Non-pigmented ciliary epithelial cell (primary cell): ENCODE measurements around the gene USP30.
A peak's percentile ranks its signal among the peaks of the same experiment; 100 is the strongest.
"Not testable (repeated sequence)": the region's sequence is repeated elsewhere in the genome, so short reads cannot be mapped to it uniquely, and the experiment has no call there.

Experiments used
- DNase-seq: peaks from one replicate; pipeline ENCODE4 v3.0.0-alpha.2; 2010; ENCODE audit warnings: low read depth

Gene USP30

GRCh38 chr12:109053382-109054123 lies 1.2 kb downstream of the USP30 start:
- no peak for DNase-seq

- not testable (repeated sequence) for DNase-seq
These were observed 1.7 kb downstream of the USP30 start for GRCh38 chr12:109054124-109054513.

GRCh38 chr12:109054520-109054919 lies 2.1 kb downstream of the USP30 start:
- no peak for DNase-seq

GRCh38 chr12:109056891-109057290 lies 4.5 kb downstream of the USP30 start:
- no peak for DNase-seq

- DNase-seq = no peak
These were observed 5.0 kb downstream of the USP30 start for GRCh38 chr12:109057376-109057775.

- DNase-seq = no peak
These were observed 6.4 kb downstream of the USP30 start for GRCh38 chr12:109058773-109059172.

GRCh38 chr12:109064143-109064542 lies 11.8 kb downstream of the USP30 start:
- DNase-seq = no peak

- DNase-seq = no peak
These were observed 12.9 kb downstream of the USP30 start for GRCh38 chr12:109065154-109065852.

GRCh38 chr12:109065853-109066193 lies 13.4 kb downstream of the USP30 start:
- DNase-seq = no peak

- no peak for DNase-seq
These were observed 17.2 kb downstream of the USP30 start for GRCh38 chr12:109069307-109070271.

- DNase-seq = no peak
These were observed 22.5 kb downstream of the USP30 start for GRCh38 chr12:109074866-109075265.

GRCh38 chr12:109082751-109083150 lies 30.4 kb downstream of the USP30 start:
- no peak for DNase-seq

- DNase-seq = no peak
These were observed 32.0 kb downstream of the USP30 start for GRCh38 chr12:109084425-109084824.

- no peak for DNase-seq
These were observed 33.2 kb downstream of the USP30 start for GRCh38 chr12:109085590-109085989.

- no peak for DNase-seq
These were observed 34.9 kb downstream of the USP30 start for GRCh38 chr12:109087250-109087649.

- no peak for DNase-seq
These were observed 36.4 kb downstream of the USP30 start for GRCh38 chr12:109088818-109089217.

- no peak for DNase-seq
These were observed 37.3 kb downstream of the USP30 start for GRCh38 chr12:109089683-109090082.

GRCh38 chr12:109092497-109093021 lies 40.2 kb downstream of the USP30 start:
- no peak for DNase-seq

- peak; percentile 59 for DNase-seq
These were observed 40.9 kb downstream of the USP30 start, which contains the start of gene ALKBH2 for GRCh38 chr12:109093022-109093918. TSS of gene ALKBH2 (minus strand) at chr12:109093472. CDS start at chr12:109092786, 686 bp downstream.

- no peak for DNase-seq
These were observed 44.7 kb downstream of the USP30 start for GRCh38 chr12:109097140-109097434.

- DNase-seq = peak; percentile 57
These were observed 45.2 kb downstream of the USP30 start, which contains the start of gene UNG for GRCh38 chr12:109097435-109098182. TSS of gene UNG (plus strand) at chr12:109097597. CDS start at chr12:109097680, 83 bp downstream.
